GM21423 (cell line): ENCODE measurements around the gene DNASE1L3.
"Not testable (repeated sequence)": the region's sequence is repeated elsewhere in the genome, so short reads cannot be mapped to it uniquely, and the experiment has no call there.

Source experiments
- ATAC-seq: cut with Tn5 transposase; IDR thresholded peaks from one replicate; pipeline ENCODE4 v1.9.1; 2021; ENCODE audit warnings: mild to moderate bottlenecking, moderate library complexity; ENCODE audit not compliant: unreplicated experiment

DNASE1L3 gene

DNA sequence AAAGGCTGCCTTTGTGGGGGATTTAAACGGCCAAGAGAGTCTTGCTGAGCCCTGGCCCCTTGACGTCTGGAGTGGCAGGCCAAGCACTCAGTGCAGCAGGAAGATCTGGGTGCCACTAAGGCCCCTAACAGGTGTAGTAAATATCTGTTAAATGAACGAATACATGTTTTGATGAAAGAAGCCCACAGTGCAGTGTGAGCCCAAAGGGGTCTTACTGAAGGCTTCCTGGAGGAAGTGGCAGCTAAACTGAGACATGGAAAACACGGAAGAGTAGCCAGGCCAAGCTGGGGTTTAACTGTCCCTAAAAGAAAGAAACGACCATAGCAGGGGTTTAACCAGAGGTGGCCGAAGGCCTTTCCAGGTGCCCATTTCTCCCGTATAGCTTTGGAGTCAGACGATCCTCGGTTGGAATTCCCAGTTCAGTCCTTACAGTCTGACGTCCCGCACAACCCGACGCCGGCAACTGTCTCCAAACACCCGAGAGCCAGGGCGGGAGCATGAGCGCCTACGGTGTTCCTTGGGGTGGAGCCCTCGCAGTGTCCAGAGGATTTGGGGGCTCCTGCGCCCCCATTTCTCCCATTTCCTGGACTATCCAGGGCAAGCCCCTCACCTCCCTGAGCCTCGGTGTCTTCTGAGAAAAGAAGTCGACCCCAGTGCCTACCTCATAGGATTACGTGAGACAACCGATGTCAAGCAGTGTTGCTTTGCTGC, 25.9 kb upstream of the DNASE1L3 start:
- peak; percentile 1 for ATAC-seq

DNA sequence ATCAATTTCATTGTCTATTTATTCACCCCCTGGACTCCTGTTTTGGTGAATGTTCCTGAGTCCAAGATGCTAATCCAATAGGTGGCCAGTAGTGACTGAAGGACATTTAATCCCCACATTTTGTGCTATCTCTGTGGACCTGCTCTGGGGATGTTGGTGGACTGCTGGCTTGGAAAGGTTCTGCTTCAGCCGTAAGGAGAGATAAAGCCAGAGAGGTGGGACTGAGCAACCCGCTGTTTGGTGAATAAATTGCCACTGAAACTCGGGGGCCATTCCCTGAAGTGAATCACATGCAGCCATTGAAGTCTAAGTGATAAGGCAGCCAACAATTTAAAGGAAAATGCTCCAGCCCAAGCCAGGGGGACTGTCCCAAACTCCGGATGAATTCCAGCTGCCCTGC, 25.2 kb upstream of the DNASE1L3 start:
- ATAC-seq: no peak

DNA sequence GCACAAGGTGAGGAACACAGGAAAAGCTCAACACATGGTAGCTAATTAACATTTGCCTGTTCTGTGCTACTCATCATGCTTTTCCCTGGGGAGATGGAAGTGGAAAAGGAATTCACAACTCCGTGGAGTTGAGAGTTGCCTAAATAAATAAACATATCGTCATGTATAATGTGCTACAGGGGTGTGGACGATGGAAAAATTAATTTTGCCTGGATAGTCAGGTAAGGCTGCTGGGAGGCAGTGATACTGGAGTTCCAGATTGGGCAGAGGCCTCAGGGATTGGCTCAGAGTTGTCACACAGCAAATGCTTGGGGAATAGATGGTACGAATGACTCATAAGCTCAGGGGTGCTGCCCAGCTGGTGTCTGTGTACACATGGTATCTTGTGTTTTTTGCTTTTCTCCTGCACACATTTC, 23.8 kb upstream of the DNASE1L3 start:
- ATAC-seq: no peak

GRCh38 chr3:58231666-58232065, 20.9 kb upstream of the DNASE1L3 start:
- ATAC-seq: no peak

GRCh38 chr3:58230876-58231552, 20.2 kb upstream of the DNASE1L3 start:
- ATAC-seq: no peak

- ATAC-seq: not testable (repeated sequence)
These were observed 17.2 kb upstream of the DNASE1L3 start for GRCh38 chr3:58227933-58228332.

- ATAC-seq: no peak
These were observed 13.1 kb upstream of the DNASE1L3 start for GRCh38 chr3:58223855-58224254.

DNA sequence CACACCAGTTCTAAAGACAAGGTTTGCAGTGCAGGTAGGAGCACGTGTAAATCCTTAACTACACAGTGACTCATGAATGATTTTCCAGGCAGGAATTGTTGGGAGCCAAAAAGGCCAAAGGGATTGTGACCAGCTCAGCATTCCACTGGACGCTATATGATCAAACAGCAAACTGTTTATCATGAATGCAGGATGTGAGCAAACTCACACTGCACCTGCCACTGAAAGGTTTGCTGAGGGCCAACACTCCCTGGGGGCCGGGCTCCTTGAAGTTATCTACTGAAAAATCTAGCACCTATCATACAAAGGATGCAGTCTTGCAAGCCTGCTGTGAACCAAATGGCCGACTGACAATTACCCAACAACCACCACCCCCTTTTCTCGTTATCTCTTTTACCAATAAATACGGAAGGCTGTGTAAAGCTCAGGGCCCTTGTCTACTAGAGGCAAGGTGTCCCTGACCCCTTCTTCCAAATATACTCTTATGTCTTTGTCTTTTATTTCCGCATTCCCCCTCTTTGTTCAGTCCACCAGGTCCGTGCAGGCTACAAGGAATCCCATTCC, 11.5 kb upstream of the DNASE1L3 start:
- ATAC-seq: no peak

GRCh38 chr3:58218904-58219303, 8.1 kb upstream of the DNASE1L3 start:
- ATAC-seq: no peak

GRCh38 chr3:58217209-58217811, 6.5 kb upstream of the DNASE1L3 start:
- ATAC-seq: peak; percentile 32

- ATAC-seq: no peak
These were observed 5.9 kb upstream of the DNASE1L3 start for GRCh38 chr3:58216496-58217195.

GRCh38 chr3:58215317-58216025, 4.7 kb upstream of the DNASE1L3 start:
- ATAC-seq: no peak

- peak; percentile 81 for ATAC-seq
These were observed 3.9 kb upstream of the DNASE1L3 start for GRCh38 chr3:58214484-58215316.

- no peak for ATAC-seq
These were observed 839 bp downstream of the DNASE1L3 start for GRCh38 chr3:58209933-58210332.

DNA sequence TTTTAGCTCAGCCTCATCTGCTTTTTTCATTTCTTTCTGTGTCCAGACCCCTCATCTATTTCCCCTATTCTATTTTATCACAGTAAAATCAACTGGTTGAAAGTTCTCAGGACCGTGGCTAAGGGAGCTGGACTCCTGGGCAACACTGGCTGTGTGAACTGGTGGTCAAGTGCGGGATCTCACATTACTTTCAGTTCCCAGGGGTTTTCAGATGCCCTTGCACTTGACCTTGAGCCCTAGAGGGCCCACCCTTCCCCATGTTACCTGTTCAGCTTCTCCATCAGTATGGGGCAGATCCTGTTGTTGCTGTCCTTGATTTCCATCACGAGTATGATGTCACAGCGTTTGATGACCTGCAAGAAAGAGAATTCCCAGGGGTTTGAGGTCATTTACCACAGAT, 2.8 kb downstream of the DNASE1L3 start:
- ATAC-seq: no peak

- ATAC-seq: no peak
These were observed 4.3 kb downstream of the DNASE1L3 start for GRCh38 chr3:58206406-58207011.

DNA sequence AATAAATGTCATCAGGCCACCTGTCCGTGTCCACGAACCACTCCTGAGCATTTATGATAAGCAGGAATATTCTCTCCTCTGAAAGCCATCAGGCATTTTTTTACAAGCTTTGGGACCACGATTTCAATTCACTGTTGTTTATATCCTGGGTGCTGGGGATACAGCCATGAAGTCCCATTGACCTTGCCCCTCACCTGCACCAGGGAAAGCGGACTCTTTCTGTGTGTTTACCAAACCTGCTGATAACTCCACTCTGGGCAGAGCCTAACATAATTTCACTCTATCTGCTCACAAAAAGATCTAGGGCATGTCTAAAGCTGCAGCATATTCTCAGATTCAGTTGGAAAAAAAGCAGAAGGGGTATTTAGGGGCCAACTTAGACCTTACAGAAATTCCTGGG, 4.8 kb downstream of the DNASE1L3 start:
- ATAC-seq: no peak

GRCh38 chr3:58204720-58205119, 6.1 kb downstream of the DNASE1L3 start:
- ATAC-seq: no peak

DNA sequence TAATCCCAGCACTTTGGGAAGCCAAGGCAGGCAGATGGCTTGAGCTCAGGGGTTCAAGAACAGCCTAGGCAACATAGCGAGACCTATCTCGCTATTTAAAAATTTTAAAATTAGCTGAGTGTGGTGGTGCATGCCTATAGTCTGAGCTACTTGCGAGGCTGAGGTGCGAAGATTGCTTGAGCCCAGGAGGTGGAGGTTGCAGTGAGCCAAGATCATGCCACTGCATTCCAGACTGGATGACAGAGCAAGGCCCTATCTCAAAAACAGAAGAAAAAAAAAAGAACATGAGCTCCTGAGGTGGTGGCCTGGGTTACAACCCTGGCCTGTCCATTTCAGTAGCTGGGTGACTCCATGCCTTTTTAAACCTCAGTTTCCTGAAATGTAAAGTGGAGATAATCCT, 7.2 kb downstream of the DNASE1L3 start:
- no peak for ATAC-seq
